ENCODE results near the gene FASN. TPM values are rescaled to one million over a fixed set of nuclear protein-coding genes. Genes with fewer than 3 reads are reported as not detected.

FASN gene
- total and polyA plus RNA-seq, 2 of the 13 experiments (the other 11 are each of a cell fraction or from before 2014, with no cell fraction given) = 51.7 to 101 TPM

DNA sequence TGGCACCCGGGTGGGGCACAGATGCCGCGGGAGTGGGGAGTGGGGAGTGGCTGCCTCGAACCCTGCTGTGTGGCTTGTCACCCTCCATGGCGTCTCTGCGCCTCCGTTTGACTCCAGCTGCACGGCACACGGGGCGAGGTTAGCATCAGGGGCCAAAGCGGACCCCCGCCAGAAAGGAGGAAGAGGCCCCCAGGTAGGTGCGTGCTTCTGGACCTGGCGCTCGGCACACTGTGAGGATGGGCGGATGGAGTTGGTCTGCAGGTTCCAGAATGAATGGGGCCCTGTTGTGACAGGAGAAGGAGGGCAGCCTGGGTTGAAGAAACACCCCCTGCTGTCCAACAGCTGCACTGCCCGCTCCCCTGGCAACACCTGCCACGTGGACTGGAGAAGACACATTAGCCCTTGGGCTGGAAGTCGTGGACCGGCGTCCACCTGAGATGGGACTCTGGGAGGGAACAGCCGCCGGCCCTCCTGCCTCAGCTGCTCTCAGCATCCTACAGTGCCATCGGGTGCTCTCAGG is 9.4 kb upstream of the FASN start (continued):
- TF ChIP-seq RCOR2 (CRISPR knock-in tag; IDR thresholded peaks at IDR 0.05) (no peak), ZNF549 (CRISPR knock-in tag; IDR thresholded peaks at IDR 0.05) (no peak), CREM (IDR thresholded peaks at IDR 0.05) (no peak), CREM (CRISPR knock-in tag; IDR thresholded peaks at IDR 0.05) (no peak), IKZF4 (CRISPR knock-in tag; IDR thresholded peaks at IDR 0.05; ENCODE audit: borderline replicate concordance, low read depth, not compliant biosample characterization) (no peak), PITX1 (CRISPR knock-in tag; IDR thresholded peaks at IDR 0.05) (no peak), SIN3B (IDR thresholded peaks at IDR 0.05; ENCODE audit: low read length) (no peak), GPN1 (CRISPR knock-in tag; IDR thresholded peaks at IDR 0.05; ENCODE audit: borderline replicate concordance) (no peak), ARID2 (CRISPR knock-in tag; IDR thresholded peaks at IDR 0.05; ENCODE audit: borderline replicate concordance) (no peak), POLR2AphosphoS5 (IDR thresholded peaks at IDR 0.05; ENCODE audit: low read depth, low read length) (no peak), CC2D1A (CRISPR knock-in tag; IDR thresholded peaks at IDR 0.05) (no peak), MYNN (CRISPR knock-in tag; IDR thresholded peaks at IDR 0.05; ENCODE audit: low read depth) (no peak), ZNF501 (CRISPR knock-in tag; IDR thresholded peaks at IDR 0.05) (no peak), GTF2F1 (IDR thresholded peaks at IDR 0.05; ENCODE audit: low read length) (no peak), ZFY (CRISPR knock-in tag; IDR thresholded peaks at IDR 0.05) (no peak), PHF5A (CRISPR knock-in tag; IDR thresholded peaks at IDR 0.05; ENCODE audit: low read depth, unreplicated experiment) (no peak), CHCHD3 (CRISPR knock-in tag; IDR thresholded peaks at IDR 0.05) (no peak), ZNF605 (CRISPR knock-in tag; IDR thresholded peaks at IDR 0.05) (no peak), ZNF543 (CRISPR knock-in tag; IDR thresholded peaks at IDR 0.05) (no peak), KLF11 (CRISPR knock-in tag; IDR thresholded peaks at IDR 0.05) (no peak), FOXM1 (CRISPR knock-in tag; IDR thresholded peaks at IDR 0.05) (no peak)
- TF ChIP-seq, protein P1, sequence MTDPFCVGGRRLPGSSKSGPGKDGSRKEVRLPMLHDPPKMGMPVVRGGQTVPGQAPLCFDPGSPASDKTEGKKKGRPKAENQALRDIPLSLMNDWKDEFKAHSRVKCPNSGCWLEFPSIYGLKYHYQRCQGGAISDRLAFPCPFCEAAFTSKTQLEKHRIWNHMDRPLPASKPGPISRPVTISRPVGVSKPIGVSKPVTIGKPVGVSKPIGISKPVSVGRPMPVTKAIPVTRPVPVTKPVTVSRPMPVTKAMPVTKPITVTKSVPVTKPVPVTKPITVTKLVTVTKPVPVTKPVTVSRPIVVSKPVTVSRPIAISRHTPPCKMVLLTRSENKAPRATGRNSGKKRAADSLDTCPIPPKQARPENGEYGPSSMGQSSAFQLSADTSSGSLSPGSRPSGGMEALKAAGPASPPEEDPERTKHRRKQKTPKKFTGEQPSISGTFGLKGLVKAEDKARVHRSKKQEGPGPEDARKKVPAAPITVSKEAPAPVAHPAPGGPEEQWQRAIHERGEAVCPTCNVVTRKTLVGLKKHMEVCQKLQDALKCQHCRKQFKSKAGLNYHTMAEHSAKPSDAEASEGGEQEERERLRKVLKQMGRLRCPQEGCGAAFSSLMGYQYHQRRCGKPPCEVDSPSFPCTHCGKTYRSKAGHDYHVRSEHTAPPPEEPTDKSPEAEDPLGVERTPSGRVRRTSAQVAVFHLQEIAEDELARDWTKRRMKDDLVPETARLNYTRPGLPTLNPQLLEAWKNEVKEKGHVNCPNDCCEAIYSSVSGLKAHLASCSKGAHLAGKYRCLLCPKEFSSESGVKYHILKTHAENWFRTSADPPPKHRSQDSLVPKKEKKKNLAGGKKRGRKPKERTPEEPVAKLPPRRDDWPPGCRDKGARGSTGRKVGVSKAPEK (CRISPR knock-in tag; IDR thresholded peaks at IDR 0.05; ENCODE audit: borderline replicate concordance) = no peak
- TF ChIP-seq, protein P2, sequence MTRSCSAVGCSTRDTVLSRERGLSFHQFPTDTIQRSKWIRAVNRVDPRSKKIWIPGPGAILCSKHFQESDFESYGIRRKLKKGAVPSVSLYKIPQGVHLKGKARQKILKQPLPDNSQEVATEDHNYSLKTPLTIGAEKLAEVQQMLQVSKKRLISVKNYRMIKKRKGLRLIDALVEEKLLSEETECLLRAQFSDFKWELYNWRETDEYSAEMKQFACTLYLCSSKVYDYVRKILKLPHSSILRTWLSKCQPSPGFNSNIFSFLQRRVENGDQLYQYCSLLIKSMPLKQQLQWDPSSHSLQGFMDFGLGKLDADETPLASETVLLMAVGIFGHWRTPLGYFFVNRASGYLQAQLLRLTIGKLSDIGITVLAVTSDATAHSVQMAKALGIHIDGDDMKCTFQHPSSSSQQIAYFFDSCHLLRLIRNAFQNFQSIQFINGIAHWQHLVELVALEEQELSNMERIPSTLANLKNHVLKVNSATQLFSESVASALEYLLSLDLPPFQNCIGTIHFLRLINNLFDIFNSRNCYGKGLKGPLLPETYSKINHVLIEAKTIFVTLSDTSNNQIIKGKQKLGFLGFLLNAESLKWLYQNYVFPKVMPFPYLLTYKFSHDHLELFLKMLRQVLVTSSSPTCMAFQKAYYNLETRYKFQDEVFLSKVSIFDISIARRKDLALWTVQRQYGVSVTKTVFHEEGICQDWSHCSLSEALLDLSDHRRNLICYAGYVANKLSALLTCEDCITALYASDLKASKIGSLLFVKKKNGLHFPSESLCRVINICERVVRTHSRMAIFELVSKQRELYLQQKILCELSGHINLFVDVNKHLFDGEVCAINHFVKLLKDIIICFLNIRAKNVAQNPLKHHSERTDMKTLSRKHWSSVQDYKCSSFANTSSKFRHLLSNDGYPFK (CRISPR knock-in tag; IDR thresholded peaks at IDR 0.05; ENCODE audit: borderline replicate concordance) = no peak
- TF ChIP-seq, protein P3, sequence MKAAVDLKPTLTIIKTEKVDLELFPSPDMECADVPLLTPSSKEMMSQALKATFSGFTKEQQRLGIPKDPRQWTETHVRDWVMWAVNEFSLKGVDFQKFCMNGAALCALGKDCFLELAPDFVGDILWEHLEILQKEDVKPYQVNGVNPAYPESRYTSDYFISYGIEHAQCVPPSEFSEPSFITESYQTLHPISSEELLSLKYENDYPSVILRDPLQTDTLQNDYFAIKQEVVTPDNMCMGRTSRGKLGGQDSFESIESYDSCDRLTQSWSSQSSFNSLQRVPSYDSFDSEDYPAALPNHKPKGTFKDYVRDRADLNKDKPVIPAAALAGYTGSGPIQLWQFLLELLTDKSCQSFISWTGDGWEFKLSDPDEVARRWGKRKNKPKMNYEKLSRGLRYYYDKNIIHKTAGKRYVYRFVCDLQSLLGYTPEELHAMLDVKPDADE (CRISPR knock-in tag; IDR thresholded peaks at IDR 0.05) = 0 out of 2 replicates have a peak, but pooled peaks have one; percentile 4
- TF ChIP-seq, protein P4, sequence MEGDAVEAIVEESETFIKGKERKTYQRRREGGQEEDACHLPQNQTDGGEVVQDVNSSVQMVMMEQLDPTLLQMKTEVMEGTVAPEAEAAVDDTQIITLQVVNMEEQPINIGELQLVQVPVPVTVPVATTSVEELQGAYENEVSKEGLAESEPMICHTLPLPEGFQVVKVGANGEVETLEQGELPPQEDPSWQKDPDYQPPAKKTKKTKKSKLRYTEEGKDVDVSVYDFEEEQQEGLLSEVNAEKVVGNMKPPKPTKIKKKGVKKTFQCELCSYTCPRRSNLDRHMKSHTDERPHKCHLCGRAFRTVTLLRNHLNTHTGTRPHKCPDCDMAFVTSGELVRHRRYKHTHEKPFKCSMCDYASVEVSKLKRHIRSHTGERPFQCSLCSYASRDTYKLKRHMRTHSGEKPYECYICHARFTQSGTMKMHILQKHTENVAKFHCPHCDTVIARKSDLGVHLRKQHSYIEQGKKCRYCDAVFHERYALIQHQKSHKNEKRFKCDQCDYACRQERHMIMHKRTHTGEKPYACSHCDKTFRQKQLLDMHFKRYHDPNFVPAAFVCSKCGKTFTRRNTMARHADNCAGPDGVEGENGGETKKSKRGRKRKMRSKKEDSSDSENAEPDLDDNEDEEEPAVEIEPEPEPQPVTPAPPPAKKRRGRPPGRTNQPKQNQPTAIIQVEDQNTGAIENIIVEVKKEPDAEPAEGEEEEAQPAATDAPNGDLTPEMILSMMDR (CRISPR knock-in tag; IDR thresholded peaks at IDR 0.05) = peak; percentile 55

Measured in HepG2 (cell line).